HG02884 (cell line): ENCODE results near the gene TBC1D20.
"Not testable (repeated sequence)": the region's sequence is repeated elsewhere in the genome, so short reads cannot be mapped to it uniquely, and the experiment has no call there.

Experiments
- ATAC-seq: cut with Tn5 transposase; IDR thresholded peaks from one replicate; pipeline ENCODE4 v1.9.1; 2021; ENCODE audit warnings: mild to moderate bottlenecking, moderate library complexity; ENCODE audit not compliant: unreplicated experiment

Gene TBC1D20, protein sequence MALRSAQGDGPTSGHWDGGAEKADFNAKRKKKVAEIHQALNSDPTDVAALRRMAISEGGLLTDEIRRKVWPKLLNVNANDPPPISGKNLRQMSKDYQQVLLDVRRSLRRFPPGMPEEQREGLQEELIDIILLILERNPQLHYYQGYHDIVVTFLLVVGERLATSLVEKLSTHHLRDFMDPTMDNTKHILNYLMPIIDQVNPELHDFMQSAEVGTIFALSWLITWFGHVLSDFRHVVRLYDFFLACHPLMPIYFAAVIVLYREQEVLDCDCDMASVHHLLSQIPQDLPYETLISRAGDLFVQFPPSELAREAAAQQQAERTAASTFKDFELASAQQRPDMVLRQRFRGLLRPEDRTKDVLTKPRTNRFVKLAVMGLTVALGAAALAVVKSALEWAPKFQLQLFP

DNA sequence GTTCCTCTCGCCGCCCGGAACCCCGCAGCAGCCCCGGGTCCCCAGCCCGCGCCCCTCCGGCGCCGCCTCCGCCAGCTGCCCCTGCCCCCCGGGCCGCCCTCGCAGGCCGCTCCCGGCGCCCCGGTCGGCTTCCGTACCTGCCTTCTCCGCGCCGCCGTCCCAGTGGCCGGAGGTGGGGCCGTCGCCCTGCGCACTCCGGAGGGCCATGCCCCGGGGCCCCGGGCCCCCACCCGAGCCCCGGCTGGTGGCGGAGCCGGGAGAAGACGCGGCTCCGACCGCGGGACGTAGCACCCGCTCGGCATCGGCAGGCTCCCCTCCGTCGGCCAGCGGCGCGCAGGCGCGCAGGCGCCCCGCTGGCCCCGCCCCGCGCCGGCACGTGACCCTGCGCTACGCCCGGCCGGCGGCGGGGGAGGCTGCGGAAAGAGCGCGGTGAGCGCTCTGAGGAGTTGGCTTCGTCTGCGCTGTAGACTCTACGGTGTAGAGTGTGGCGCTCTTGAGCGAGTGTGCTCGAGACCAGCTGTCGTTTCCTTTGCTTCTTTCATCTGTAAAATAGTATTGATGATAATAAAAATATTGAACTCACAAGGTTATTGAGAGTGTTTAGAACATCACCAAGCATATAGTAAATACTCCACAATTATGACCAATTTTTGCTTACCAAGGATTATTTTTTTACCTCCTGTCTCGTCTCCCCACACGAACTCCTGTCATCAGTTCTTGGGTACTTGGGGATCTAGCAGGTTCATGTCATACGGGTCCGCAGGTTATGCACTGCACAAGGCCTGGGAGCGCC, at the start of gene TBC1D20:
TBC1D20 (minus strand) TSS at position 335 of the 793 bp plus-strand sequence; CDS start at position 207, 128 bp downstream.
- peak; percentile 89 for ATAC-seq

- not testable (repeated sequence) for ATAC-seq
Measured at GRCh38 chr20:510328-511057, 48.2 kb upstream of the TBC1D20 start.

DNA sequence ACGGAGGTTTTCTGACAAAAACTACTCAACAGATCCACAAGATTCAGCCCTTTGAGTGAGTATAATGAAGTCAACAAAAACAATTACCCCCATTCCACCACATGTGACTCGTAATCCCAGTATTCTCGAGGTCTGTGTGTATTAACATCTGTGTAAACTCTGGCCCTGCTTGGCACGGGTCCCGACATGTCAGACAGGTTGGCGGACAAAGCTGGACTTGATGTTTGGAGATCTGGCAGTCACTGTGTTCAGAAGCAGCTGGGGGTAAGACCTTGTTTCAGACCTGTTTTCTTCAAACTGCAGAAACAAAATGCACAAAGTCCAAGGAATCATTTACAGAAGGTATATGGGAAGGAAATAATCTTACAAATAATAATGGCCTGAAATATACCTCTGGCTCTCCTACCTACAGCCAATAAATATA, 46.0 kb upstream of the TBC1D20 start:
- ATAC-seq = not testable (repeated sequence)

GRCh38 chr20:507761-508332, 45.5 kb upstream of the TBC1D20 start:
- ATAC-seq = no peak

DNA sequence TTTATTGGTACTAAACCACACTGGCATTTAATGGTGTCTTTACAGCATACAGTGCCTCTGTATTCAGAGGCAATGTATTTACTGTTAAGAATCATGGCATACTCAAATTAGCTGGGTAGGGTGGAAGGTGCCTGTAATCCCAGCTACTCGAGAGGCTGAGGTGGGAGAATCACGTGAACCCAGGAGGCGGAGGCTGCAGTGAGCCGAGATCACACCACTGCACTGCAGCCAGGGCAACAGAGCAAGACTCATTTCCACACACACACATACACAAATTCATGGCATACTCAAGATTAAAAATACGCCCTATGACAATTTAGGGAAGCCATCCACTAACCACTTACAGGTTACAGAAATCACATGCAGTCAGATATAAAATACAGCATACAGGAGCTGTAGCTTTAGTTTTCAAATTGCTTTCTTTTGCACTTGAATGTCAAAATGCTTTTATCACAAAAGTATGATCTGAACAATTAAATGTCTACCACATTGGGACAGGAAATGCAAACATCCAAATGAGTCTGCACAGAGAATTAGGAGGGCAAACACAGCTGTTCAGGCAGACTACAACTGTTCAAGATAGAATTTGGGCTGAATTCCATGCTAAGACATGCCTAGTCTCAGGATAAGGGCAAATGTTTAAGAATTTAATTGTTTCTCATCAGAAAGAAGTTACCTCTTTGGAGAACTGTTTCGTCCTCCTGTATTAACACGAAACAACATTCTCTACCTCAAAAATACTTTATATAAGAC, 44.8 kb upstream of the TBC1D20 start:
- ATAC-seq = no peak

- ATAC-seq = no peak
Measured at GRCh38 chr20:504632-505075, 42.3 kb upstream of the TBC1D20 start.

DNA sequence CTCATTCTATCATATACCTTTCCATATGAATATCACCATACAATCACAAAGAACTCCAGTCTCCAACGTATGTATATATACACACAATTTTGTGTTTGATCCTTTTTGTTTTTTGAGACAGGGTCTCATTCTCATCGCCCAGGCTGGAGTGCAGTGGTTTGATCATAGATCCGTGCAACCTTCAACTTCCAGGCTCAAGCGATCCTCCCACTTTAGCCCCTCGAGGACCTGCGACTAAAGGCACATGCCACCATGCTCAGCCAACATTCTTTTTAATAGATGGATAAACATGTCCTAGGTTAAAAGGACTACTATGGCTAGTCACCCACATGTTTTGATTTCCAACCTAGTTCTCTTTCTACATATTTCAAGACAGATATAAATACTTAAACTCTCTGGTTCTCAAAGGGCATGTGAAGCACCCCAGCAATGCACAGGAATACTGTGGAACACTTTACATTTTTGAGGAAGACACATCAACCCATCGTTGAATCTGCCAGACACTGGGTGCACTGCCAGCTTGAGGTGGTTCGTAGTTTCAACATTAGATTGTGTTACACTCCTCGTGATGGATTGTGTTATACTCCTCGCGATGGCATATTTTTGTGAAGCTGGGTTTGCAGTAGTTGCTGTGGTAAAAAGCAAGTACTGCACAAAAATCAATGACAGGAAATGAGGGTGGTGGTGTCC, 40.9 kb upstream of the TBC1D20 start:
- ATAC-seq = no peak

- ATAC-seq = no peak
Measured at GRCh38 chr20:497979-498378, 35.6 kb upstream of the TBC1D20 start.

DNA sequence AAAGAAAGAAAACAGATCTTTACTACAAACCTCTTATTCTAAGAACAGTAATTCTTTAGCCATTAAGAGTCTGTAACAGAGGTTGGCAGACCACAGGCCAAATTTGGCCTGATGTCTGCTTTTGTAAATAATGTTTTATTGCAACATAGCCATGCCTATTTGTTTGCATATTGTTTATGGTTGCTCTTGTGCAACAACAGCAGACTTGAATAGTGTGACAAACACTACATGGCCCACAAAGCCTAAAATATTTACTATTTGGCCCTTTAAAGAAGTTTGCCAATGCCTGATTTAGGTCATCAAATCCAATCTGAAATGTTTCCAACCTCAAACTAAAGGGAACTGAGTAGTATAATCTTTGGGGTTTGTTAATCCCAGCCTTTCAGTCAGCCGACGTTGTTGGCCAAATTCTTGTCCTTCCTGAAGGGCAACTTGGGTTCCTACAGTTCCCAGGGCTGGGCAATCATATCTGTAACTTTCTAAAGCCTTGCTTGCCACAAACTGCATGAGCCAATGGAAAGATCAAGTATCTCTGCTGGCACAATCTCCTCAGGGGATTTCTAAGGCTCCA, 33.9 kb upstream of the TBC1D20 start:
- ATAC-seq = no peak

- ATAC-seq = no peak
Measured at GRCh38 chr20:492159-492558, 29.8 kb upstream of the TBC1D20 start.

GRCh38 chr20:487655-488054, 25.3 kb upstream of the TBC1D20 start:
- no peak for ATAC-seq

DNA sequence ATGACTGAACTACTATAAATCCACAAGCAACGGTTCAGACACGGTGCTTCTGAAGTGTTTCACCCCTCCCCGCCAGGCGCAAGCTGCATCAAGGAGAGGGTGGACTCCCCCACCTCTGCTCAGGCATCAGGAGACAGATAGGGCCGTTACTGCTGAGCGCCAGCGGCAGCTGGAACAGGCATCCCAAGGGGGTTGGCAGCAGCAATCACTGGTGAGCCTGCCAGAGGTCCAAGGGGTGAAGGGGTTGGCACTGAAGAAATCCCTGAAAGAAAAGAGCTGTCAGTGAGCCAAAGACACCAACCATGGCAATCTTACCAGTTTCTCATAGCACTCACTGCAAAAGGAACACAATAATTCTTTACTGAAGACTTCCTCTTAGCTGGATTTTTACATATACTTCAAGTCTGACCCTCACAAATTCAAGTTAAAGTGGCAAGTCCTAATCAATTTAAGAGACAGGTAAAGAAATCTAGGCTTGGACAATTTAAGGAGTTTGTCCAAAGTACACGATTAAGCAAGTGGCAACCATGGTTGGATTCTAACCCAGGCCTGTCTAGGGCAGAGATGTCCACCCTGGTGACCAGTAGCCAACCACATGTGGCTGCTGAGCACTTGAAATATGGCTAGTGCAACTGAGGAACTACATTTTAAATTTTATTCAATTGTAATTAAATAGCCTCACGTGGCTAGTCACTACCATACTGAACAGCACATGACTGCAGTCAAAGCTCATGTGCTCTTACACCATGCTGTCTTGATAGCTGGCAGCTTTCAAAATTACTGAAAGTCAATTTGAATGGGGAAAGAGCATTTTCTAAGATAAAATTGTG, 21.7 kb upstream of the TBC1D20 start:
- ATAC-seq = no peak

DNA sequence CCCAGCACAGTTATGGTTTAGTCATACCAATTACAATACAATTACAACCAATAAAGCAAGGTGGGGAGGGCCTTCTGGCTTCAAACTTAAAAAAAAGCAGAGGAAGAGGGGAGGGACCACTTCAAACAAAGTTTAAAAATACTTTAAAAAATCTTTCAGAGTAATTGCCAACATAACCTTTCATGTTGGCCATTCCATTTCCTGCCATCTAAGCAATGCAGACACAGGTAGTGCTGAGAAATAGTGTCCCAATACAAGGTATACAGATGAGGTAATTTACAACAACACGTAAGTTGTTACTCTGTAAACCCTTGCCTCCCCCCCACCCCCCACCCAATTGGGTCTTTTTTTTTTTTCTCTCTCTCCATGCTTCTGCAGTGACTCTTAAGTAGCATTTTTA, 18.8 kb upstream of the TBC1D20 start:
- ATAC-seq = no peak

GRCh38 chr20:480044-480443, 17.7 kb upstream of the TBC1D20 start:
- ATAC-seq = no peak

GRCh38 chr20:479487-479886, 17.2 kb upstream of the TBC1D20 start:
- no peak for ATAC-seq

GRCh38 chr20:478949-479429, 16.7 kb upstream of the TBC1D20 start:
- no peak for ATAC-seq

GRCh38 chr20:478010-478948, 15.9 kb upstream of the TBC1D20 start:
- ATAC-seq = no peak
